ENCODE data around the gene RTKN2.

RTKN2 gene

GRCh38 chr10:62261666-62262065 is 7.0 kb downstream of the RTKN2 start:
- TF ChIP-seq CTCF (IDR thresholded peaks at IDR 0.05; ENCODE audit: control insufficient read depth, extremely low read depth, insufficient read depth): no peak
- H3K4me3 ChIP-seq (ENCODE audit: low read depth, low read length): no peak overlapping the region
- DNase-seq (ENCODE audit: low read depth): no peak

GRCh38 chr10:62259998-62260397 is 8.6 kb downstream of the RTKN2 start:
- no peak for DNase-seq (ENCODE audit: low read depth)
- no peak for TF ChIP-seq CTCF (IDR thresholded peaks at IDR 0.05; ENCODE audit: control insufficient read depth, extremely low read depth, insufficient read depth)
- H3K4me3 ChIP-seq (ENCODE audit: low read depth, low read length): no peak overlapping the region

GRCh38 chr10:62259456-62259855 is 9.2 kb downstream of the RTKN2 start:
- TF ChIP-seq CTCF (IDR thresholded peaks at IDR 0.05; ENCODE audit: control insufficient read depth, extremely low read depth, insufficient read depth): no peak
- no peak for DNase-seq (ENCODE audit: low read depth)
- H3K4me3 ChIP-seq (ENCODE audit: low read depth, low read length): no peak overlapping the region

GRCh38 chr10:62258926-62259325 is 9.7 kb downstream of the RTKN2 start:
- H3K4me3 ChIP-seq (ENCODE audit: low read depth, low read length): no peak overlapping the region
- no peak for TF ChIP-seq CTCF (IDR thresholded peaks at IDR 0.05; ENCODE audit: control insufficient read depth, extremely low read depth, insufficient read depth)
- DNase-seq (ENCODE audit: low read depth): no peak

GRCh38 chr10:62253704-62254103 is 14.9 kb downstream of the RTKN2 start:
- TF ChIP-seq CTCF (IDR thresholded peaks at IDR 0.05; ENCODE audit: control insufficient read depth, extremely low read depth, insufficient read depth): no peak
- no peak for DNase-seq (ENCODE audit: low read depth)
- no peak overlapping the region for H3K4me3 ChIP-seq (ENCODE audit: low read depth, low read length)

- no peak for DNase-seq (ENCODE audit: low read depth)
- TF ChIP-seq CTCF (IDR thresholded peaks at IDR 0.05; ENCODE audit: control insufficient read depth, extremely low read depth, insufficient read depth): no peak
- H3K4me3 ChIP-seq (ENCODE audit: low read depth, low read length): no peak overlapping the region
These were observed 16.6 kb downstream of the RTKN2 start for GRCh38 chr10:62252051-62252450.

- no peak for DNase-seq (ENCODE audit: low read depth)
These were observed 17.9 kb downstream of the RTKN2 start for GRCh38 chr10:62250594-62251198.

More at GRCh38 chr10:62250594-62251198, 17.9 kb downstream of the RTKN2 start:
- no peak for TF ChIP-seq CTCF (IDR thresholded peaks at IDR 0.05; ENCODE audit: control insufficient read depth, extremely low read depth, insufficient read depth)
- H3K4me3 ChIP-seq (ENCODE audit: low read depth, low read length): no peak overlapping the region
